ENCODE data around the gene NEUROG3.

NEUROG3 gene, protein sequence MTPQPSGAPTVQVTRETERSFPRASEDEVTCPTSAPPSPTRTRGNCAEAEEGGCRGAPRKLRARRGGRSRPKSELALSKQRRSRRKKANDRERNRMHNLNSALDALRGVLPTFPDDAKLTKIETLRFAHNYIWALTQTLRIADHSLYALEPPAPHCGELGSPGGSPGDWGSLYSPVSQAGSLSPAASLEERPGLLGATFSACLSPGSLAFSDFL

DNA sequence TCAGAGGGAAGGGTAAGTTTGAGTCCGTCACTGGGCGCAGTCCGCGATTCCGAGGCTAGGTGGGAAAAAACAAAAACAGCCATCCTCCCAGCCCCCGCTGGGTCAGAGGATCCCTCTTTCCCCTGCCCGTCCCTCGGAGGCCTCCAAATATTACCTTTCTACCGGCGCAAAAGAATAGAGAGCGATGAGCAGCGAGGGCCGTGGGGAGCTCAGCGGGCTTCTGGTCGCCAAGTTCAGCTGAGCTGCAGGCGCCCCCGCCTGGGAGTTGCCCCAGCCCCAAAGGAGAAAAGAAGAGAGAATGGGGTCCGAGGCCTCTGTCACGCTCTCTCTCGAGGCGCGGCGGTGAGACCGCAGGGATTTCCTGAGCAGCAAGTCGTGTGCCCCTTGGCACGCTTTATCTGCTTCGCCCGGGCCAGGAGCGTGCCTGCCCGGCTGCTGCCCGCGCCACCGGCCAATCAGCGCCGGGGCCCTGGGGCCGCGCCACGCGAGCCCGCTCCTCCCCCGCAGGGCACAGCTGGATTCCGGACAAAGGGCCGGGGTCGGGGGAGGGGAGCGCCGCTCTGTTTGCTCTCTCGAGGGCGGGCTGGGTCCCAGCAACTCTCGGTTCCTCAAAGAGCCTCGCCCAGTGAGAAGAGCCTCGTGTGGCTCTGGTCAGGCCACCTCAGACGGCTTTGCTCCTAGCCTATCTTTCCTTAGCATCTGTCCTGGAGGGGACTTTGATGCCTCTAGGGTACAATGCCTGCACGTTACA, at the start of gene NEUROG3:
Gene NEUROG3 (minus strand): TSS at position 367 of the 751 bp plus-strand sequence. CDS start 379 bp downstream, outside the sequence.
- DNase-seq (ENCODE audit: low read depth in 2 of 2), result no peak

DNA sequence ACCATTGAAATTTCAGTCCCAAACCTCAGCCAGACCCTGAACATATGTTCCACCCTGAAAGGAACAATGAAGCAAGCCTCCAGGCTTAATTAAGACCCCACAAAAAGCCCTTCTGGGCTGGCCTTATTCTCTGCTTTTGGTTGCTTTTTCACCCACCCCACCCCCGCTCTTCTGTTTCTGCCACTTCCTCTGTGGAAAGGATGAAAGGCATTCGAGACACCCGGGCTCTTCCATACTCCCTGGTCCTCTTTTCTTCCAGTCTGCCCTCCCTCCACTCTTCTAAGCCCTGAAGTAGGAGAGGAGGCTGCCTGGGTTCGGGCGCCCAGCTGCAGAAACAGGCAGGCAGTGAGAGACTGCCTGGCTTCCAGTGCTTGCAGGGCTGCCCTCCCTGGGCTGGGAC, 47.4 kb upstream of the NEUROG3 start:
- no peak for DNase-seq (ENCODE audit: low read depth in 2 of 2)

DNA sequence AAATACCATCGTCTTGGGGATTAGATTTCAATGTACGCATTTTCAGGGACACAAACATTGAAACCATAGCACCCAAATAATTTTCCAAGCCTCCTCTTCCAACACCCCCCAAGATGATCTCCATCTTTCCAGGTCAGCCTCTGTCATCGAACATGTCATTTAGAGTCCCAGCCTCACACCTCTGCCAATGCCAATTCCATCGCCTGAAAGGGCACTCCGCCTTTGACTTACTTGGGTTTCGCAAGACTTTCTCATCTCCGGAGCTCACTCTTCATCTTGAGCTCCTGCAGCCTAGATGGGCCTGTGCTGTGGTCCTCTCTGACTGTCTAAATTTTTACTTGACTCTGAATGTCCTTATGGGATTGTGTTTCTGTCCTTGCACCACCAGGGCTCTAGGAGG, 46.4 kb upstream of the NEUROG3 start:
- no peak for DNase-seq (ENCODE audit: low read depth in 2 of 2)

DNA sequence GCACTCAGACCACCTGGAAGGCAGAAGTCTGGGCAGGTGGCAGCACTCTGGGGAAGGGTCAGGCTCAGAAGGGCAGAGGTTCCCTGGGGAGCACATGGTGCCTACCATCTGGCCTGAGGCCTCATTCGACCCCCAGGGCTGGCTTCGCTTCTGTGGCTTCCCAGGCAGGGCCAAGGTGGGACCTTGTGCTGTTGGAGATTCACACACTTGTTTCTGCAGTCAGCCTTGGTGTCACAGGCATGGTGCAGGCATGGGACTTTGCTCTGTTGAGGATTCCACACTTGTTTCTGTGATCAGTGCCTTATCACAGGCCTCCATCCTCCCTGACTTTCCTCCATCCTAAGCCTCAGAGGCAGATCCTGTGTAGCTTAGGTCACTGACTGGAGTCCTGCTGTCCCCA, 45.5 kb upstream of the NEUROG3 start:
- no peak for DNase-seq (ENCODE audit: low read depth in 2 of 2)

DNA sequence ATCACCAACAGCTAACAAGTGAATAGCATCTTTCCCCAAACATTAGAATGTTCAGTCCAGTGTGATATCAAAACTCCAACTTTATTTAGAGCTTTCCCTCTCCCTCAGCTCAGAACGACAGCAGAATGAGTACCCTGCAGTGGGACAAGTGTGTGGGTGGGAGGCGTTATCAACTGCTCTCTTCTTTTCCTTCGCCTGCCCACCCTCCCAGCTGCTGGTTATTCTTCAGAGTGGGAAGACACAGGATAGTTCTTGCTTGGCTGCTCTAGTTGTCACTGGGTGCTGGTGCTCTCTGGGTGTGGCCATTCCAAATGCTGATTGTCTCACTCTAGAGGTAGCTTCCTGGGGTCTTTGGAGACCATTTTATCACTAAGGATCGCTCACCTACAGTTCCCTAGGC, 43.1 kb upstream of the NEUROG3 start:
- no peak for DNase-seq (ENCODE audit: low read depth in 2 of 2)

DNA sequence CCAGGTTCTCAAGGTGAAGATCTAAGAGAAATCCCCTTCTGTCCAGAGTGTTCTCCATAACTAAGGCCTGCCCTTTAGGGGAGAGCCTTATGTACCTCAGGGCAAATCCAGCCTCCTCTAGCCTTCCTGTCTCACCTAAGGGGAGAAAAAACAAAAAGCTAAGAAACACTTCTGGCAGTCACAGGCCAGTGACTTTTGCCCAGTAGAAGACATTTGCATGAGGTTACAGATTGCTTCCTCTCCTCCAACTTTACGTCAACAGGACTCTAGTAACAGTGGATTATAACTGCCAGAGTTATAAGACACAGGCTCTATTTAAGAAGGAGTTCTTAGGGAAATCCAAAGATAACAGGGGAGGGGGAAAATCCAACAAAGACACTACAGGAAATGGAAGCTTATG, 40.9 kb upstream of the NEUROG3 start:
- DNase-seq (ENCODE audit: low read depth in 2 of 2), result no peak

DNA sequence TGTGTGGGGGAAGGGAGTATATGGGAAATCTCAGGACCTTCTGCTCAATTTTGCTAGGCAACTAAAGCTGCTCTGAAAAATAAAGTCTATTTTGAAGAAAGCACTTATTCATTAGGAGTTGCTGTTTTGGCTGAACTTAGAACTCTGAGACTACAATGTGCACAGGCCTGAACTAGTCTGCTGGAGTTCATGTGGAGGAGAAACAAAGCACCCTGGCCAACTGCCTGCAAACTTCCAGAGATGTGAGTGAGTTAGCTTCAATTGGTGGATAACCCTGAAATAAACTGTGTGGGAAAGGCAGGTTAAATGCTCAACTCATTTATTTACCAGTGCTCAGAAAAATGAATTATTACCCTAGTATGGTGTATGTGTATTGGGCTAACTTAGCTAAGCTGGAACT, 39.5 kb upstream of the NEUROG3 start:
- no peak for DNase-seq (ENCODE audit: low read depth in 2 of 2)

DNA sequence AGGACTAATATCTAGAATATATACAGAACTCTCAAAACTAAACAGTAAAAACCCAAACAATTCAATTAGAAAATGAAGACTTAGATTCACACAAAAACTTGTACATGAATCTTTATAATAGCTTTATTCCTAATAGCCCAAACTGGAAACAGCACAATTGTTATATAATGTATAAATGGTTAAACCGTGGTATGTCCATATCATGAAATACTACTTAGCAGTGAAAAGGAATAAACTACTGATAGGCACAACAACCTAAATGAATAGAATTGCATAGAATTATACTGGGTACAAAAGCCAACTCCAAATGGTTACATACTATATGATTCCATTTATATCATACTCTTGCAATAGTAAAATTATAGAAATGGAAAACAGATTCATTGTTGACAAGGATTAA, 35.9 kb upstream of the NEUROG3 start:
- no peak for DNase-seq (ENCODE audit: low read depth in 2 of 2)

DNA sequence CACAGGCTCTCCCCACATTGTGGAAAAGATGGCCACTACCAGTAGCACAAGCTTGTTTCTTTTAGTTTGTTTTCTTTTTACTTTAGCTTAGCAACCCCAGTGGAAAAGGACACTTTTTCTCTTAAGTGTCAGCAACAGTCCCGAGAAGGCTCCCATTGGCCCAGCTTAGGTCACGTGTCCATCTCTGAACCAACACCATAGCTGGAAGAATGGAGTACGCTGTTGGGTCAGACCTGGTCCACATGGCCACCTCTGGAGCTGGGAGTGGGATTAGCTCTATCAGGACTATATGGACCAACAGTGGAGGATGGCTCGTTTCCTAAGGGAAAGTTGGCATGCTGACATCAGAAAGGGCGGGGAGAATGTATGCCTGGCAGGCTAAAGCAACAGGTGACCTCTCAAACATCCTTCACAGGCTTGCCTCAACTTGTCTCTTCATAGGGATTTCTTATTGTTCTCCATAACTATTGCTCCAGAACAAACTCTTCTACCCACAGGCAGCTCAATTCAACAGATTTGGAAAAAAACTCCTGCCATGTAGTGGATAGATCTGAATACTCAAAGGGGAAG, 27.6 kb upstream of the NEUROG3 start:
- DNase-seq (ENCODE audit: low read depth in 2 of 2), result no peak

DNA sequence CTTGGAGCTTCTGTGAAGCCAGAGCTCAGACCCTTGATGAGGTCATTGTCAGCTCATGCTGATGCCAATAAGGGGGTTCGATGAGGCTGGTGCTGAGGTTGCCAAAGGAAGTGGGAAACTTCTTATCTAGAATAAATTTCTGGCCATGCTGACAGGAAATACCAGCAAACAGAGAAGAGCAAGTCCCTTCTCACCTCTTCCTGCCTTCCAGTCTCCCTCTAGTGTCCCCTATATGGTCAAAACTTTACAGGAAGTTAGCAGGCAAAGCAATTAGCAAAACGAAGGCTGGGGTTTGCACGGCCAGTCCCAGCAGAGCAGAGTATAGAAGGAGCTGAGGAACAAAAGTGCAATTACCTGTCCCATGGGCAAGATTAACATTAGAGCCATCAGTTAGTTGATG, 15.1 kb upstream of the NEUROG3 start:
- DNase-seq (ENCODE audit: low read depth in 2 of 2), result no peak

DNA sequence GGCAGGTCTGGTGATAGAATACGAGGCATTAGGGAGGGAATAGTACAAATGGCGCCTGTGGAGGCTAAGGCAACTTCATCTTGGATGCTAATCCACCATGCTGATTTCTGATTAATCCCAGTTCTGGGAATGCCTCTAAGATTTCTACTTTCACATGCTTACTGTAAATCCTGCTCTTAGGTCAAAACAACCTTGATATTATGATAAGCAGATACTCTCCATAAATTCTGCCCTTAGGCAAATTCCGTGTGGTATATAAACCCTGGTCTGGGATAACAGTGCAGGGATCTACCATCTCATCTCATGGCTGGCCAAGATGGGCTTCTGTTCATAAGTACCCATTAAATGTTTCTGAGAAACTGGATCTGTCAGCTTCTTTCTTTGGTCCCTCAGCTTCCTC, 11.4 kb upstream of the NEUROG3 start:
- no peak for DNase-seq (ENCODE audit: low read depth in 2 of 2)

DNA sequence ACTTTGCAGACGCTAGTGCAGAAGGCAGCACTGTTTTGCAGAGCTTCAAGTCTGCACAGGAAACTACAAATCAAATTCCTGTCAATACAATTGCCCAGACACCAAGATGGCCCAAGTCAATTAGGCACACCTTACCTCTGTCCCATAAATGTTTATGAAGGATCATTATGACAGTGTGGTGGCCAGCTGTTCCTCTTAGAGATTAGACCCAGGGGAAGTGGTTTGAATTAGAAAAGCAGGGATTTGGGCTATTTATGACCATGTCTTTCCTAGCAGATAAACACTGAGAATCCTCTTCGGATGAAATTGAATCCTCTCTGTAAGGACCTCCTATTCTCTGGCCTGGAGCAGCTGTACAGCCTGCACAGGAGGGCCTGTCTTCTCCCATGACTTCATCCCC, 9.9 kb upstream of the NEUROG3 start:
- DNase-seq (ENCODE audit: low read depth in 2 of 2), result no peak

DNA sequence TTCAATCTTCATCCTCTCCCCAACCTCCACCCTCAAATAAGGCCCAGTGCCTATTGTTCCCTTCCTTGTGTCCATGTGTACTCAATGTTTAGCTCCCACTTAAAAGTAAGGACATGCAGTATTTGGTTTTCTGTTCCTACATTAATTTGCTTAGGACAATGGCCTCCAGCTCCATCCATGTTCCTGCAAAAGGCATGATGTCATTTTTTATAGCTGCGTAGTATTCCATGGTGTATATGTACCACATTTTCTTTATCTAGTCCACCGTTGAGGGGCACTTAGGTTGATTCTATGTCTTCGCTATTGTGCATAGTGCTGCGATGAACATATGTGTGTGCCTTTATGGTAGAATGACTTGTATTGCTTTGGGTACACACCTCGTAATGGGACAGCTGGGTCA, 7.2 kb upstream of the NEUROG3 start:
- DNase-seq (ENCODE audit: low read depth in 2 of 2), result no peak

DNA sequence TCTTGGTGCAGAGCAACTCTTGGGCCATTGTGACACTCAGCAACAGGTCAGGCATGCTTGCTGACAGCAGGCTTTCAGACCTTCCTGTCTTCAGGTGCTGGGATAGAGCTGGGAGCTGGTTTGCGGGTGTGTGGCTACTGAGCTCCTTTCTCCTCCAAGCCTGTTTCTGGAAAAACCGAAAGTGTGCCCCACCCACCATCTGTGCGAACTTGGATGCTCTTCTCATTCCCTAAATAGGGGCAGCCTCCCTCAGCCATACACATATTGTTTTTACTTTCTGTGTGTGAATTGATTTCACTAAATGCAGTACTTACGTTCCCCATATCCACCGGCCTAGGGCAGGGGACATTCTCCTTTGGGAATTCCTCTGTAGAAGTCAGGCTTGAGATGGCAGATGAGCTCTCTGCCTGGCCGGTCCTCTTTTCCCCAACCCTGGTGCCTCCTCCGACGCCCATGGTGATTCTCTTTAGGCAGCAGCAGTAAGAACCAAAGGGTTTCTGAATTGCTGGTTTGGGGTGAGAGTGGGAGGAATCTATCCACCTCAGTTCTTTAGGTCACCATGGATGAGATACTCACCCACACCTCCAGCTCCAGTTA, 6.3 kb upstream of the NEUROG3 start:
- no peak for DNase-seq (ENCODE audit: low read depth in 2 of 2)

DNA sequence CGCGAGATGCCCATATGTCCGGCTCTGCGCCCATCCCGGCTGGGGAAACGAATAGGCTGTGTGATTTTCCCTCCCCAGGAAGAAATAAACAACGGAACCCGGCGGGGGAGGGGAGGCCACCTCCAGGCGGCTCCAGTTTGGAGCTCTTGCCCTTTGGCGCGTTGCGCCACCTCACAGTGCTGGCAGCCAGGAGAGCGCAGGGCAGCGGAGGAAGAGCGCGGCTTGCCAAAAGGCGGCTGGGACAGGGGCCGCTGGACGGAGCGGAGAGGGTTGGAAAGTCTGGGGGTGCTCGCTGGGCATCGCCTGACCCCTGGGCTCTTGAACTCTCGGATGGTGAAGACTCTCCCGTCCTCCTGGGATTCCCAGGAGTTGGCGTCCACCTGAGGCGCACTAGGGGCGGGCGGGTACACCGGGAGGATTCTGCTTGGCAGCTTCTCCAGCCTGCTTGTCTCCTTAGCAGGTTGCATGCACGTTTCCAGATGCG, 5.3 kb upstream of the NEUROG3 start:
- no peak for DNase-seq (ENCODE audit: low read depth in 2 of 2)

DNA sequence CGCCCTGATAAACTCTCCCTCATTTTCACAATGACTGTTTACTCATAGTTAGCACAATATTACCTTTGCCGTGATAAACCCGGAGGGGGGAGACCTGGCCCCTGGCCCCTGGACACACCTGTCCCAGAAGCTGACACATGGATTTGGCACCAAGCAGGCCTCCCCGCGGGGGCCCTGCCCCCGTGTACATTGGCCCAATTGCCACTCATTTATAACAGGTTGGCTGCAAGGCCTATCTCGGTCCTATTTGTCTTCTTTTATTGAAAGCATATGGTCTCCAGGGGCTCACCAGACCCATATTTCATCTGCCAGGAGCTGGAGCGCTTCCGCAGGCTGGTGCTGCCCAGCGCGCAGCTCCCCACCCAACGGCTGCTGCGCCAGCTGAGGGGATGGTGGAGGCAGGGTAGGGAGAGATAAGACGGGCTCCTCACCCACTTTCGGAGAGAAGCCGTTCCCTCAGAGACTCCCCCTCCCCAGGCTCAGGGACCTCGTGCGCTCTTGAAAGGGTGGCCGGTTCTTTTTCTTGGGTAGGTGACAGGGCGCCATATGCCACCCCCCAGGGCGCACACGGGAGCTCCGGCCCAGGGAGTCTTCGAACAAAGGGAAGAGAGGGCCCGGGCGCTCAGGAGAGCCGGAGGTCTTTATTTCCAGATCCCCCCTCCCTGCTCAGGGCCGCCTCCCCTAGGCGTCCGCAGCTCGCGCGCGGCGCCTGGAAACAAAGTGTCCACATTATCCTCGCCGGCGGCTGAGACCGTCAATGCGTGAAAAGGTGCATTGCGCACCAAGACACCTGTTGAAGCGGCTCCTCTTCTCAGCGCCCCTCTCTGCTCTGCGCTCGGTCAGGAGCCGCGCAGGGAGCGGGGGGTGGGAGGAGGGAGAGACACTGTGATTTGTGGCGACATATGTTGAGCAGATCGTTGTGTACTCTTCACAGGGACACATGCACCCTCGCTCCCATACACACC, 4.3 kb upstream of the NEUROG3 start:
- no peak for DNase-seq (ENCODE audit: low read depth in 2 of 2)

DNA sequence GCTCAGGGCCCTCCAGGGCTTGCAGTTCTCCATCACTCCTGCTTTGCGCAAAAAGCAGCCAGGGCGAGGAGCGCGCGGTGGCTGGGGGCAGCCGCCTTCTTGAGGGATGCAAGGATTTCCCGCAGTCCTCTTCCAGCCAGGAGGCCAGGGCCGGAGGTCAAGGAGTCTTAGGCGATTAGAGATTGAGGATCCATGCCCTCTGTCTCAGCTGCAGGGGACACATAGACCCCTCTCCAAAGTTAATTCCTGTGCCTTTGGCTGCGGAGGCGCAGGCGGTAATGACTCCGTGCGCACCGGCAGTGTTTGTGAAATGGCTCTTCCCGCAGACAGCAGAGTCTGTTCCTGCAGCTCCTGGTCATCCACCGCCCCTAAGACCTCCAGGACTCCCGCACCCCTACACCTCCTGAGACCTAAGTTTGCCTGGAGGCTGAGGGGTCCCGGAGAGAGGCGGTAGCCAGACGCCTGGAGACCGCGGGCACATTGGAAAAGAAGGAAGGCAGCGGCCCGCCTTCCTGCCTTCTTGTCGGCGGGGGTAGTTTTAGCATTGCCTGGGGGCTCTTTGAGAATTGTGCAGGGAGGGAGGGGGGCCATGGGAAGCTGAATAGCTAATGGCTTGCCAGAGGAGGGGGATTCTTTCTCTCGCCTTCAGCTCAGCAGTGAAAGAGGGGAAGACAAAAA, 3.3 kb upstream of the NEUROG3 start:
- no peak for DNase-seq (ENCODE audit: low read depth in 2 of 2)

DNA sequence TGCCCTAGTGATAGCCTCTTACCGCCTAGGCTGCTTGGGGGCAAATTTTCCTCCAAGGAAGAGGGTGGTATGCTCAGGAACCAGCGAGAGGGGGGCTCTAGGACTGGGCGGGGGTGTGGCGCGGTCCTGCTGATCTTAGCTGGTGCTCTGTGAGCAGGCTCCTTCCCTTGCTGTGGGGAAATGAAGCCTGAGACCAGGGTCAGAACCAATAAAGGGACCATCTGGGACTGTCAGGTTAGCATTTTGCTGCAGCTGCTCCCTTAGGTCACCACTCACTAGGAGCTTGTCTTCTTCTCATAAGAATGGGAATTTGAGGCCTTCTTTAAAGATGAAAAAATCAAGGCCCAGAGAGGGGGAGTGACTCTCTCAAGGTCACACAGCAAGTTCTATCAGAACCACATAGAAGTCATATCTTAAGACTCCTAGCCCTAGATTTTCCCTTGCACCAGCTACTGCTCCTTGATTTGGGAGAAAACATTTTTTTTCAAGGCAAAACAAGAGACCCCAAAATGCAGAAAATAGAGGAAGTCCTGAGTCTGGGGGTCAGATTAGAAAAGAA, 2.0 kb upstream of the NEUROG3 start:
- no peak for DNase-seq (ENCODE audit: low read depth in 2 of 2)

DNA sequence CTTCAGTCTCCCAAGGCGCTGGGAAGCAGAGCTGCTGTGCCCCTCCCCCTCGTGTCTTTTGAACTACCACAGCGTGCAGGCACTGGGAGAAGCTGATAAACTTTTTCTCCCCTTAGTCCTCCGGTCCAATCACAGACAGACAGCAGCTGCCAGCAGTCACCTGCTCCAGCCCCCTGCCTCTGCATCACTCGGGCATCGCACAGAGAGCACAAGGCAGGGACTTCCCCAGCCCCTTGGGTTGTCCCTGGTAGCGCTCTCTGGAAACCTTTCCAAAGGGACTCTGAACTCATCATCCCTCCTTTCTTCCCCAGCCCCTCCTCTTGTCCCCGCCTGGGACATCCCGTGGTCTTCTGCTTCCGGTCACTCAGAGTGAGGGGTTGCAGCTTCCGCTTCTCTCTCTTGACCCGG, 1.4 kb upstream of the NEUROG3 start:
- no peak for DNase-seq (ENCODE audit: low read depth in 2 of 2)

DNA sequence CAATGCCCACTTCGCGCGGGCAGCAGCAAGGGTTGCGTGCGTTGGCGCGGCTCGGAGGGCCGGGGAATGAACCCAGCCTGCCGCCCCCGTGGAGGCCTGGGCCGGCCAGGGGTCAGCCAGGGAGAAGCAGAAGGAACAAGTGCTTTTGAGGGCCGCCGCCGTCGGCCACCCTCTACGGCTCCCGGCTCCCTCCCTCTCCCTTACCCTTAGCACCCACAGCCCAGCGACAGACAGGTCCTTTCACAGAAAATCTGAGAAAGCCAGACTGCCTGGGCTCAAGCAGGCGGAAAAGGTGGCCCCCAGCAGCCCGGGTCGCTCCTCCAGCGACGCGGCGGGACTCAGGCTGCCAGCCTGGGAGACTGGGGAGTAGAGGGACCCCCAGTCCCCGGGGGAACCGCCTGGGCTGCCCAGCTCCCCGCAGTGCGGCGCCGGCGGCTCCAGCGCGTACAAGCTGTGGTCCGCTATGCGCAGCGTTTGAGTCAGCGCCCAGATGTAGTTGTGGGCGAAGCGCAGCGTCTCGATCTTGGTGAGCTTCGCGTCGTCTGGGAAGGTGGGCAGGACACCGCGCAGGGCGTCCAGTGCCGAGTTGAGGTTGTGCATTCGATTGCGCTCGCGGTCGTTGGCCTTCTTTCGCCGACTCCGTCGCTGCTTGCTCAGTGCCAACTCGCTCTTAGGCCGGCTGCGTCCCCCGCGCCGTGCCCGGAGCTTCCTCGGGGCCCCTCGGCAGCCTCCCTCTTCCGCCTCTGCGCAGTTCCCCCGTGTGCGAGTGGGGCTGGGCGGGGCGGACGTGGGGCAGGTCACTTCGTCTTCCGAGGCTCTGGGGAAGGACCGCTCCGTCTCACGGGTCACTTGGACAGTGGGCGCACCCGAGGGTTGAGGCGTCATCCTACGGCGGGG, 815 bp downstream of the NEUROG3 start:
- no peak for DNase-seq (ENCODE audit: low read depth in 2 of 2)
